Epithelial cell of proximal tubule (primary cell): Measurements from ENCODE around the gene FSD1. TPM values are rescaled to one million over a fixed set of nuclear protein-coding genes. Genes with fewer than 3 reads are reported as not detected.
"Not testable (repeated sequence)": the region's sequence is repeated elsewhere in the genome, so short reads cannot be mapped to it uniquely, and the experiment has no call there.

Source experiments
- DNase-seq: peaks from one replicate; pipeline ENCODE4 v3.0.0-alpha.2; 2011; ENCODE audit warnings: low read depth
- H3K4me3 ChIP-seq: 2 replicates; pipeline ENCODE4 v1.5.1; 2011; ENCODE audit warnings: low read depth, mild to moderate bottlenecking, low read length
- total RNA-seq: library from RNA; depleted of rRNA; stranded (reverse); fragments of >200 nt; gene quantifications from 2 replicates; pipeline ENCODE4 v1.2.3, GENCODE V29; 2015
- TF ChIP-seq, protein P1 (sequence below): conservative IDR thresholded peaks from 2 replicates; pipeline ENCODE4 v1.5.1; 2012; ENCODE audit warnings: low read depth, mild to moderate bottlenecking, low read length

FSD1 gene
- total RNA-seq, 1 donor from 2014 or later = 17.5 TPM

DNA sequence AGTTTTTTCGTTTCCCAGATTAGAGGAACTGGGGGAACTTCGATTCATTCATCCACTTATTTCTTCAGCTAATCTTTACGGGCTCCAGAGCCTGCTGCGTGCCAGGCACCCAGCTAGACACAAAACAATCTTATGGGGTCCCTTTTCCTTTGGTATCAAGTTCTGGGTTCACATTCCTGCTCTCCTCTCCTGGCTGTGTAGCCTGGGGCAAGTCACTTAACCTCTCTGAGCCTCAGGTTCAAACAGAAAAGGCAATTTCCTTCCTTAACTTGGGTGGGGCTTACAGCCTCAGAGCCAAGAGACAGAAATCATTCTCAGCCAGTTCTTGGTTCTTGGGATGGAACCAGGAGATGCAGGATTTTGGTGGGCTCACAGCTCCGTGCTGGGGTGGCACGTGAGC is 19.4 kb upstream of the FSD1 start:
- H3K4me3 ChIP-seq = no peak overlapping the region
- TF ChIP-seq, protein P1, sequence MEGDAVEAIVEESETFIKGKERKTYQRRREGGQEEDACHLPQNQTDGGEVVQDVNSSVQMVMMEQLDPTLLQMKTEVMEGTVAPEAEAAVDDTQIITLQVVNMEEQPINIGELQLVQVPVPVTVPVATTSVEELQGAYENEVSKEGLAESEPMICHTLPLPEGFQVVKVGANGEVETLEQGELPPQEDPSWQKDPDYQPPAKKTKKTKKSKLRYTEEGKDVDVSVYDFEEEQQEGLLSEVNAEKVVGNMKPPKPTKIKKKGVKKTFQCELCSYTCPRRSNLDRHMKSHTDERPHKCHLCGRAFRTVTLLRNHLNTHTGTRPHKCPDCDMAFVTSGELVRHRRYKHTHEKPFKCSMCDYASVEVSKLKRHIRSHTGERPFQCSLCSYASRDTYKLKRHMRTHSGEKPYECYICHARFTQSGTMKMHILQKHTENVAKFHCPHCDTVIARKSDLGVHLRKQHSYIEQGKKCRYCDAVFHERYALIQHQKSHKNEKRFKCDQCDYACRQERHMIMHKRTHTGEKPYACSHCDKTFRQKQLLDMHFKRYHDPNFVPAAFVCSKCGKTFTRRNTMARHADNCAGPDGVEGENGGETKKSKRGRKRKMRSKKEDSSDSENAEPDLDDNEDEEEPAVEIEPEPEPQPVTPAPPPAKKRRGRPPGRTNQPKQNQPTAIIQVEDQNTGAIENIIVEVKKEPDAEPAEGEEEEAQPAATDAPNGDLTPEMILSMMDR = no peak
- DNase-seq = no peak

DNA sequence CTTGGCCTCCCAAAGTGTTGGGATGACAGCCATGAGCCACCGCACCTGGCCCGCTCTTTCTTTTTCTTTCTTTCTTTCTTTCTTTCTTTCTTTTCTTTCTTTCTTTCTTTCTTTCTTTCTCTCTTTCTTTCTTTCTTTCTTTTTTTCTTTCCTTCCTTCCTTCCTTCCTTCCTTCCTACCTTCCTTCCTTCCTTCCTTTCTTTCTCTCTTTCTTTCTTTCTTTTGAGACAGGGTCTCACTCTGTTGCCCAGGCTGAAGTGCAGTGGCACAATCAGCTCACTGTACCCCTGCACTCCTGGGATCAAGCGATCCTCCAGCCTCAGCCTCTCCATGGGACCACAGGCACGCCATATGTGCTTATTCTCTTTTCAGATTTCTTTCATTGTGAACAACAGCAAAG is 18.3 kb upstream of the FSD1 start:
- not testable (repeated sequence) for H3K4me3 ChIP-seq, DNase-seq

GRCh38 chr19:4288091-4288777 is 16.2 kb upstream of the FSD1 start:
- TF ChIP-seq, protein P1 = no peak
- DNase-seq = no peak
- no peak overlapping the region for H3K4me3 ChIP-seq

DNA sequence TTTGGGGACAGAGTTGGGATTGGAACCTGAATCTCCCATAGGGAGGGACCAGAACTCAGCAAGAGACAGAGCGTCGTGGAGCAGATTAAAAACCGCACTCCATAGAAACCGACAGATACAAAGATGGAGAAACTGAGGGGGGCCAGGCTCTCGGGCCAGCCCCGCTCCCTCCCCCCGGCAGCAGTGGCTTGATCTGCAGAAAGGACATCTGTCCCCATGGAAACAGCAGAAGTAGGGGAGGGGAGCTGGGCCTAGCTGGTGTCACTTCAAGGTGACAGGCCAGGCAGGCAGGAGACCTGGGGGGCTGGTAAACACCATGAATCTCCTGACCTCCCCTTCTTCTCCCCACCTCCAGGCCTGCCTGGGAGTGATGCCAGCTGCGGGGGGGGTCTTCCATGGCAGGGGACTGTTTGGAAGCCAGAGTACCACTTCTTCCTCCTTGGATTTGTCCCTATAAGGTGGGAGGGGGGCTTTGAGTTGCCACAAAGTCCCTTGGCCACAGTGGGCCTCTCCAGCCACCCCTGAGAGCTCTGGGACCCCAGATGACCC is 13.1 kb upstream of the FSD1 start:
- DNase-seq = no peak
- no peak overlapping the region for H3K4me3 ChIP-seq
- TF ChIP-seq, protein P1 = no peak

- TF ChIP-seq, protein P1 = no peak
- DNase-seq = no peak
- no peak overlapping the region for H3K4me3 ChIP-seq
These were observed 11.9 kb upstream of the FSD1 start for GRCh38 chr19:4292515-4292914.

DNA sequence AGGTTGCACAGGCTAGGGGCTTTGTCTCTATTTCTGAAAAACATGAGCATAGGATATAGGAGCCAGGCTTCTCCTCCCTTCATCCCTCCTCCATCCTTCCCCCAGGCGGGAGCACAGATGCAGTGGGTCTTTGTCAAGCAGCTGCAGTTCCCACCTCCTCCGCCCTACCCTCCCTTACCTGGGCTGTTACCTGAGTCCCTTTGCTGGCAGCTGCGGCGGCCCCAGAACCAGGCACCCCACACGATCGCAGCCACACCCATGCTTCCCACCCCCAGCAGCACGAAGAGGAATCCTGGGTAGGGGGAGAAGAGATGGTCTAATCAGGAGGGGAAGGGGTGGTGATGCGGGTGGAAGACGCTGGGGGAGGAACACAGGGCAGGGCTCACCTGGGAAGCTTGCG is 10.0 kb upstream of the FSD1 start:
- no peak for DNase-seq
- H3K4me3 ChIP-seq = no peak overlapping the region
- TF ChIP-seq, protein P1 = no peak

GRCh38 chr19:4295972-4296771 is 8.2 kb upstream of the FSD1 start:
- DNase-seq = no peak
- H3K4me3 ChIP-seq = no peak overlapping the region
- TF ChIP-seq, protein P1 = no peak
